CD4-positive, CD25-positive, alpha-beta regulatory T cell (primary cell): Measurements from ENCODE around the gene PDGFC. TPM values are rescaled to one million over a fixed set of nuclear protein-coding genes. Genes with fewer than 3 reads are reported as not detected.

ENCODE experiments used
- ATAC-seq, 2 donors: fragments of 150-1000 bp; cut with Tn5 transposase; one replicate each; pipeline ENCODE4 v1.10.0; 2021; ENCODE audit warnings: low read depth in 2 of 2, moderate number of reproducible peaks in 2 of 2, moderate library complexity in 1 of 2
- DNase-seq, 3 donors: peaks; one replicate each; pipeline versions ENCODE4 v3.0.0 to v3.0.0-alpha.2; 2012 to 2022; ENCODE audit warnings: mixed read lengths in 1 of 3
- H3K27ac ChIP-seq: one replicate; pipeline ENCODE4 v1.7.0; 2013; ENCODE audit warnings: mild to moderate bottlenecking, low read length; ENCODE audit not compliant: insufficient read depth, poor library complexity, severe bottlenecking
- H3K27me3 ChIP-seq: one replicate; pipeline ENCODE4 v1.7.0; 2013; ENCODE audit warnings: low read length; ENCODE audit not compliant: control insufficient read depth, insufficient read depth
- H3K36me3 ChIP-seq: one replicate; pipeline ENCODE4 v1.7.0; 2013; ENCODE audit warnings: mild to moderate bottlenecking, low read length, moderate library complexity; ENCODE audit not compliant: control insufficient read depth, insufficient read depth
- H3K4me1 ChIP-seq: 2 replicates; pipeline ENCODE4 v1.7.0; 2013; ENCODE audit warnings: mild to moderate bottlenecking, low read length; ENCODE audit not compliant: insufficient read depth, control insufficient read depth, poor library complexity, severe bottlenecking
- H3K4me3 ChIP-seq: one replicate; pipeline ENCODE4 v1.7.0; 2013; ENCODE audit warnings: low read depth, mild to moderate bottlenecking, low read length, moderate library complexity
- H3K9me3 ChIP-seq, 2 experiments: 1 replicate in 1 of 2; 2 replicates in 1 of 2; pipeline ENCODE4 v1.7.0; 2013; ENCODE audit warnings: low read length in 2 of 2, mild to moderate bottlenecking in 1 of 2, moderate library complexity in 1 of 2; ENCODE audit not compliant: control insufficient read depth in 2 of 2
- H3K27ac Mint-ChIP-seq, 3 donors: one replicate each; pipeline ENCODE4 v1.8.0; 2020 to 2022; ENCODE audit warnings: mild to moderate bottlenecking in 3 of 3, mixed read lengths in 3 of 3, moderate library complexity in 2 of 3
- H3K27me3 Mint-ChIP-seq: one replicate; pipeline ENCODE4 v1.8.0; 2022; ENCODE audit warnings: mild to moderate bottlenecking, mixed read lengths
- H3K36me3 Mint-ChIP-seq: one replicate; pipeline ENCODE4 v1.8.0; 2020; ENCODE audit warnings: mixed read lengths
- H3K4me1 Mint-ChIP-seq, 4 donors: one replicate each; pipeline ENCODE4 v1.8.0; 2020 to 2022; ENCODE audit warnings: mixed read lengths in 4 of 4, mild to moderate bottlenecking in 1 of 4
- H3K4me3 Mint-ChIP-seq, 4 donors: one replicate each; pipeline ENCODE4 v1.8.0; 2020 to 2022; ENCODE audit warnings: mild to moderate bottlenecking in 4 of 4, mixed read lengths in 4 of 4, moderate library complexity in 3 of 4
- H3K9me3 Mint-ChIP-seq, 7 donors: one replicate each; pipeline ENCODE4 v1.8.0; 2020 to 2022; ENCODE audit warnings: mixed read lengths in 7 of 7, mild to moderate bottlenecking in 3 of 7, moderate library complexity in 2 of 7
- polyA plus RNA-seq, 4 donors: library from polyadenylated mRNA; unstranded; fragments of 300-500 nt; fragmentation: Illumina TruSeq; gene quantifications; one replicate each; pipeline ENCODE4 v1.2.3, GENCODE V29; 2021
- total RNA-seq: library from RNA; stranded (reverse); gene quantifications from one replicate; pipeline ENCODE4 v1.2.3, GENCODE V29; 2022

PDGFC gene
- total and polyA plus RNA-seq, 5 donors from 2014 or later, result 0.62 TPM; not detected in 4

DNA sequence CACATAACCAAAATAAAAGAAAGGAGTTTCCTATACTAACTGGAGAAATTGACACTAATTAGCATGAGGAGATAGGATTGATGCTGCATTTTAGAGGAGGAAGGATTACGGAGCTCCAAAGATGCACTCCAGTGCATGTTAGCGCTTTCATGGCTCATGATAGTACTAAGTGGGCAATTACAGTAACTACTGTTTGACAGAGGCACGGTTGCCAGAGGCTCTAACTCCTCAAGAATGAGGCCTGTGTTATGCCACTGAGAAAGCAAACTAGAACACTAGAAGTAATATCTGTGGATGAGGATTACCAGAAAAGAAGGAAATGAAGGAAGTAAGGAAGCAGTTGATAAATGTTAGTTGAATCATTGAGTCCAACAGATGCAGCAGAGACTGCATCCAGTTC is 19.6 kb upstream of the PDGFC start:
- Histone ChIP-seq H3K27me3 (no peaks in the 10 kb centered on the region), H3K9me3 (peaks cover 5 to 8% of the 10 kb centered on the region in 2 experiments), H3K4me1 (no peaks in the 10 kb centered on the region), H3K36me3 (no peaks in the 10 kb centered on the region), H3K4me3 (no peak overlapping the region), H3K27ac (no peak overlapping the region)
- no peak overlapping the region for H3K4me3 Mint-ChIP-seq
- H3K4me1 Mint-ChIP-seq, result no peaks in the 10 kb centered on the region
- no peak overlapping the region for H3K27ac Mint-ChIP-seq
- no peaks in the 10 kb centered on the region for H3K36me3 Mint-ChIP-seq
- ATAC-seq (no peak), DNase-seq (no peak)
- H3K27me3 Mint-ChIP-seq, result no peaks in the 10 kb centered on the region
- H3K9me3 Mint-ChIP-seq, result peaks cover 4 to 15% (median 10%) of the 10 kb centered on the region in 7 donors

GRCh38 chr4:156983366-156983765 is 11.8 kb upstream of the PDGFC start:
- Mint-ChIP-seq H3K4me1 (no peaks in the 10 kb centered on the region), H3K36me3 (no peaks in the 10 kb centered on the region), H3K9me3 (peaks cover 4 to 16% (median 8%) of the 10 kb centered on the region in 7 donors), H3K4me3 (no peak overlapping the region), H3K27me3 (no peaks in the 10 kb centered on the region), H3K27ac (no peak overlapping the region)
- ATAC-seq, result no peak
- Histone ChIP-seq H3K9me3 (no peaks in the 10 kb centered on the region), H3K36me3 (no peaks in the 10 kb centered on the region), H3K4me1 (no peaks in the 10 kb centered on the region), H3K4me3 (no peak overlapping the region), H3K27me3 (no peaks in the 10 kb centered on the region), H3K27ac (no peak overlapping the region)
- DNase-seq, result no peak

GRCh38 chr4:156981262-156981769 is 9.7 kb upstream of the PDGFC start:
- Mint-ChIP-seq H3K27ac (no peak overlapping the region), H3K9me3 (peaks cover 1 to 16% (median 6%) of the 10 kb centered on the region in 7 donors), H3K4me1 (no peaks in the 10 kb centered on the region), H3K4me3 (no peak overlapping the region), H3K27me3 (no peaks in the 10 kb centered on the region), H3K36me3 (no peaks in the 10 kb centered on the region)
- Histone ChIP-seq H3K27ac (no peak overlapping the region), H3K9me3 (no peaks in the 10 kb centered on the region), H3K27me3 (no peaks in the 10 kb centered on the region), H3K4me1 (no peaks in the 10 kb centered on the region), H3K36me3 (no peaks in the 10 kb centered on the region), H3K4me3 (no peak overlapping the region)
- no peak for ATAC-seq
- DNase-seq, result no peak

GRCh38 chr4:156977435-156978160 is 6.0 kb upstream of the PDGFC start:
- peaks cover 6% of the 10 kb centered on the region for H3K27me3 Mint-ChIP-seq
- no peak overlapping the region for H3K27ac Mint-ChIP-seq
- Histone ChIP-seq H3K4me3 (no peak overlapping the region), H3K27me3 (peaks cover 2% of the 10 kb centered on the region), H3K36me3 (no peaks in the 10 kb centered on the region), H3K9me3 (no peaks in the 10 kb centered on the region), H3K27ac (no peak overlapping the region), H3K4me1 (no peaks in the 10 kb centered on the region)
- no peak overlapping the region for H3K4me3 Mint-ChIP-seq
- DNase-seq, result no peak
- no peaks in the 10 kb centered on the region for H3K36me3 Mint-ChIP-seq
- H3K4me1 Mint-ChIP-seq, result no peaks in the 10 kb centered on the region
- peaks cover 1 to 10% (median 5%) of the 10 kb centered on the region in 7 donors for H3K9me3 Mint-ChIP-seq
- ATAC-seq, result no peak

- H3K9me3 ChIP-seq, result no peaks in the 10 kb centered on the region
- Mint-ChIP-seq H3K27me3 (peaks cover 11% of the 10 kb centered on the region), H3K36me3 (no peaks in the 10 kb centered on the region), H3K9me3 (peaks cover 1 to 9% (median 5%) of the 10 kb centered on the region in 7 donors), H3K4me3 (no peak overlapping the region), H3K4me1 (no peaks in the 10 kb centered on the region), H3K27ac (no peak overlapping the region)
- H3K27me3 ChIP-seq, result peaks cover 7% of the 10 kb centered on the region
- H3K4me3 ChIP-seq, result no peak overlapping the region
- H3K36me3 ChIP-seq, result no peaks in the 10 kb centered on the region
- H3K27ac ChIP-seq, result no peak overlapping the region
- no peaks in the 10 kb centered on the region for H3K4me1 ChIP-seq
- ATAC-seq, result no peak
- no peak for DNase-seq
Observed at GRCh38 chr4:156976147-156976546, 4.5 kb upstream of the PDGFC start.

- Mint-ChIP-seq H3K27me3 (peaks cover 14% of the 10 kb centered on the region), H3K36me3 (no peaks in the 10 kb centered on the region)
Observed at GRCh38 chr4:156975686-156976085, 4.1 kb upstream of the PDGFC start.

GRCh38 chr4:156974264-156974663 is 2.7 kb upstream of the PDGFC start:
- no peak for ATAC-seq
- H3K4me3 Mint-ChIP-seq, result no peak overlapping the region
- H3K9me3 Mint-ChIP-seq, result peaks cover 0 to 8% (median 4%) of the 10 kb centered on the region in 7 donors
- H3K36me3 ChIP-seq, result no peaks in the 10 kb centered on the region
- no peak overlapping the region for H3K27ac ChIP-seq
- H3K9me3 ChIP-seq, result no peaks in the 10 kb centered on the region
- H3K27me3 ChIP-seq, result peaks cover 16% of the 10 kb centered on the region
- peaks cover 19% of the 10 kb centered on the region for H3K27me3 Mint-ChIP-seq
- no peak for DNase-seq
- H3K4me3 ChIP-seq, result no peak overlapping the region
- H3K4me1 ChIP-seq, result no peaks in the 10 kb centered on the region
- H3K27ac Mint-ChIP-seq, result no peak overlapping the region
- H3K36me3 Mint-ChIP-seq, result no peaks in the 10 kb centered on the region
- peaks cover 0 to 6% (median 0%) of the 10 kb centered on the region in 4 donors for H3K4me1 Mint-ChIP-seq

More at GRCh38 chr4:156975686-156976085, 4.1 kb upstream of the PDGFC start:
- Histone ChIP-seq H3K27me3 (peaks cover 8% of the 10 kb centered on the region), H3K9me3 (no peaks in the 10 kb centered on the region), H3K4me3 (no peak overlapping the region), H3K4me1 (no peaks in the 10 kb centered on the region), H3K27ac (no peak overlapping the region), H3K36me3 (no peaks in the 10 kb centered on the region)
- H3K27ac Mint-ChIP-seq, result no peak overlapping the region
- DNase-seq (no peak), ATAC-seq (no peak)
- H3K4me1 Mint-ChIP-seq, result peaks cover 0 to under 1% (median 0%) of the 10 kb centered on the region in 4 donors
- no peak overlapping the region for H3K4me3 Mint-ChIP-seq
- H3K9me3 Mint-ChIP-seq, result peaks cover 0 to 8% (median 5%) of the 10 kb centered on the region in 7 donors
